SU-DHL-6 (cell line): ENCODE measurements around the gene PDCD7.

Experiments used
- EZH2phosphoT487 ChIP-seq: fragments of 200-600 bp; sonication (generic), shearing (Covaris generic); conservative IDR thresholded peaks from 2 replicates; pipeline ENCODE4 v1.6.1; 2018; ENCODE audit warnings: mild to moderate bottlenecking, antibody characterized with exemption, low read length, moderate library complexity, mixed read lengths
- TF ChIP-seq, protein P1 (sequence below): fragments of 200-600 bp; sonication (generic); IDR thresholded peaks from one replicate; pipeline ENCODE4 v1.5.1; 2017; ENCODE audit warnings: antibody characterized with exemption, mild to moderate bottlenecking, low read length, moderate library complexity; ENCODE audit not compliant: insufficient read depth, poor library complexity, severe bottlenecking

- TF ChIP-seq, protein P1, sequence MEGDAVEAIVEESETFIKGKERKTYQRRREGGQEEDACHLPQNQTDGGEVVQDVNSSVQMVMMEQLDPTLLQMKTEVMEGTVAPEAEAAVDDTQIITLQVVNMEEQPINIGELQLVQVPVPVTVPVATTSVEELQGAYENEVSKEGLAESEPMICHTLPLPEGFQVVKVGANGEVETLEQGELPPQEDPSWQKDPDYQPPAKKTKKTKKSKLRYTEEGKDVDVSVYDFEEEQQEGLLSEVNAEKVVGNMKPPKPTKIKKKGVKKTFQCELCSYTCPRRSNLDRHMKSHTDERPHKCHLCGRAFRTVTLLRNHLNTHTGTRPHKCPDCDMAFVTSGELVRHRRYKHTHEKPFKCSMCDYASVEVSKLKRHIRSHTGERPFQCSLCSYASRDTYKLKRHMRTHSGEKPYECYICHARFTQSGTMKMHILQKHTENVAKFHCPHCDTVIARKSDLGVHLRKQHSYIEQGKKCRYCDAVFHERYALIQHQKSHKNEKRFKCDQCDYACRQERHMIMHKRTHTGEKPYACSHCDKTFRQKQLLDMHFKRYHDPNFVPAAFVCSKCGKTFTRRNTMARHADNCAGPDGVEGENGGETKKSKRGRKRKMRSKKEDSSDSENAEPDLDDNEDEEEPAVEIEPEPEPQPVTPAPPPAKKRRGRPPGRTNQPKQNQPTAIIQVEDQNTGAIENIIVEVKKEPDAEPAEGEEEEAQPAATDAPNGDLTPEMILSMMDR: no peak
- TF ChIP-seq EZH2phosphoT487: no peak
These were observed 930 bp upstream of the PDCD7 start for GRCh38 chr15:65134538-65134937.
